WTC11 (cell line): ENCODE data around the gene TMEM200C. TPM values are rescaled to one million over a fixed set of nuclear protein-coding genes. Genes with fewer than 3 reads are reported as not detected.

Source experiments
- ATAC-seq: fragments of 200-7000 bp; cut with Tn5 transposase; 2 replicates; pipeline ENCODE4 v1.10.0; 2021; ENCODE audit warnings: mild to moderate bottlenecking, moderate library complexity
- CTCF ChIA-PET: fragments of 300-600 bp; sonication (Branson Sonifier 250); formaldehyde crosslinking; loops from one replicate; lab custom pipeline; 2021; ENCODE audit warnings: antibody characterized with exemption; lab: Charles Lee
- POLR2A ChIA-PET: fragments of 350-600 bp; sonication (Branson Sonifier 250); formaldehyde crosslinking; loops from one replicate; lab custom pipeline; 2021; ENCODE audit warnings: antibody characterized with exemption; lab: Charles Lee
- DNase-seq: peaks from one replicate; pipeline ENCODE4 v3.0.0; 2021; ENCODE audit warnings: low spot score
- H3K27ac Mint-ChIP-seq: 2 replicates; pipeline ENCODE4 v1.8.0; 2021; ENCODE audit warnings: mixed read lengths
- H3K27me3 Mint-ChIP-seq: 2 replicates; pipeline ENCODE4 v1.8.0; 2021; ENCODE audit warnings: low read depth, mild to moderate bottlenecking, moderate library complexity, mixed read lengths
- H3K36me3 Mint-ChIP-seq: 2 replicates; pipeline ENCODE4 v1.8.0; 2021; ENCODE audit warnings: mixed read lengths
- H3K4me1 Mint-ChIP-seq: 2 replicates; pipeline ENCODE4 v1.8.0; 2022; ENCODE audit warnings: mixed read lengths
- H3K4me3 Mint-ChIP-seq: 2 replicates; pipeline ENCODE4 v1.8.0; 2021; ENCODE audit warnings: mild to moderate bottlenecking, moderate library complexity, mixed read lengths
- H3K9me3 Mint-ChIP-seq: 2 replicates; pipeline ENCODE4 v1.8.0; 2021; ENCODE audit warnings: mixed read lengths
- ATF1 ChIP-seq: sonication (generic); formaldehyde crosslinking; IDR thresholded peaks from 2 replicates; pipeline ENCODE4 v1.8.1; 2023; ENCODE audit warnings: mild to moderate bottlenecking, moderate library complexity, missing genetic modification reagents
- ATF2 ChIP-seq: sonication (generic); formaldehyde crosslinking; IDR thresholded peaks from 2 replicates; pipeline ENCODE4 v1.8.1; 2022; ENCODE audit warnings: low read depth, missing genetic modification reagents, borderline replicate concordance
- ATF3 ChIP-seq: sonication (generic); formaldehyde crosslinking; conservative IDR thresholded peaks from 2 replicates; pipeline ENCODE4 v1.8.1; 2022; ENCODE audit warnings: mild to moderate bottlenecking, missing genetic modification reagents
- CREM ChIP-seq: sonication (generic); formaldehyde crosslinking; IDR thresholded peaks from 2 replicates; pipeline ENCODE4 v1.8.1; 2022; ENCODE audit warnings: mild to moderate bottlenecking, missing genetic modification reagents, moderate library complexity
- FOXJ3 ChIP-seq: sonication (generic); formaldehyde crosslinking; IDR thresholded peaks from 2 replicates; pipeline ENCODE4 v1.9.0; 2021; ENCODE audit warnings: missing genetic modification reagents, mild to moderate bottlenecking, borderline replicate concordance
- FOXP1 ChIP-seq: sonication (generic); formaldehyde crosslinking; IDR thresholded peaks from 2 replicates; pipeline ENCODE4 v1.8.0; 2022; ENCODE audit warnings: missing genetic modification reagents, mild to moderate bottlenecking, moderate library complexity, borderline replicate concordance
- FOXP4 ChIP-seq: sonication (generic); formaldehyde crosslinking; IDR thresholded peaks from 2 replicates; pipeline ENCODE4 v1.8.0; 2022; ENCODE audit warnings: mild to moderate bottlenecking, missing genetic modification reagents
- GABPB1 ChIP-seq: sonication (generic); formaldehyde crosslinking; IDR thresholded peaks from 2 replicates; pipeline ENCODE4 v1.8.1; 2023; ENCODE audit warnings: mild to moderate bottlenecking, missing genetic modification reagents
- HMGA2 ChIP-seq: fragments of 250-450 bp; sonication (Bioruptor Pico); IDR thresholded peaks from 2 replicates; pipeline ENCODE4 v1.4.0; 2021; ENCODE audit warnings: mild to moderate bottlenecking, moderate library complexity
- IRF2 ChIP-seq: sonication (generic); formaldehyde crosslinking; IDR thresholded peaks from 2 replicates; pipeline ENCODE4 v1.8.0; 2022; ENCODE audit warnings: low read depth, missing genetic modification reagents, borderline replicate concordance
- JAZF1 ChIP-seq: fragments of 250-450 bp; sonication (Bioruptor Pico); IDR thresholded peaks from 2 replicates; pipeline ENCODE4 v1.9.0; 2021; ENCODE audit warnings: moderate library complexity, mild to moderate bottlenecking, inconsistent platforms
- JUN ChIP-seq: sonication (generic); formaldehyde crosslinking; IDR thresholded peaks from 2 replicates; pipeline ENCODE4 v1.8.0; 2023; ENCODE audit warnings: mild to moderate bottlenecking, missing genetic modification reagents
- MXD4 ChIP-seq: fragments of 250-450 bp; sonication (Bioruptor Pico); IDR thresholded peaks from 2 replicates; pipeline ENCODE4 v1.8.0; 2021; ENCODE audit warnings: mild to moderate bottlenecking, moderate library complexity, borderline replicate concordance
- NFYB ChIP-seq: sonication (generic); formaldehyde crosslinking; conservative IDR thresholded peaks from 2 replicates; pipeline ENCODE4 v1.8.0; 2022; ENCODE audit warnings: low read depth, missing genetic modification reagents
- NR1H2 ChIP-seq: sonication (generic); formaldehyde crosslinking; IDR thresholded peaks from 2 replicates; pipeline ENCODE4 v1.9.0; 2021; ENCODE audit warnings: mild to moderate bottlenecking, moderate library complexity, missing genetic modification reagents
- NR2C2 ChIP-seq: sonication (generic); formaldehyde crosslinking; IDR thresholded peaks from 2 replicates; pipeline ENCODE4 v1.8.0; 2022; ENCODE audit warnings: mild to moderate bottlenecking, missing genetic modification reagents
- PRRX2 ChIP-seq: fragments of 250-450 bp; sonication (Bioruptor Pico); IDR thresholded peaks from 2 replicates; pipeline ENCODE4 v1.8.0; 2021; ENCODE audit warnings: mild to moderate bottlenecking
- SMAD4 ChIP-seq: sonication (generic); formaldehyde crosslinking; IDR thresholded peaks from 2 replicates; pipeline ENCODE4 v1.8.0; 2022; ENCODE audit warnings: mild to moderate bottlenecking, missing genetic modification reagents
- SP1 ChIP-seq: sonication (generic); formaldehyde crosslinking; conservative IDR thresholded peaks from 2 replicates; pipeline ENCODE4 v1.8.1; 2022; ENCODE audit warnings: missing genetic modification reagents
- TCF7 ChIP-seq: sonication (generic); formaldehyde crosslinking; IDR thresholded peaks from 2 replicates; pipeline ENCODE4 v1.8.0; 2022; ENCODE audit warnings: mild to moderate bottlenecking, low read depth, missing genetic modification reagents, moderate library complexity
- TEAD4 ChIP-seq: sonication (generic); formaldehyde crosslinking; IDR thresholded peaks from 2 replicates; pipeline ENCODE4 v1.8.0; 2022; ENCODE audit warnings: mild to moderate bottlenecking, missing genetic modification reagents
- ZBTB43 ChIP-seq: sonication (generic); formaldehyde crosslinking; IDR thresholded peaks from 2 replicates; pipeline ENCODE4 v1.8.1; 2023; ENCODE audit warnings: mild to moderate bottlenecking, missing genetic modification reagents
- ZMAT4 ChIP-seq: fragments of 250-450 bp; sonication (Bioruptor Pico); IDR thresholded peaks from 2 replicates; pipeline ENCODE4 v1.9.0; 2021; ENCODE audit warnings: mild to moderate bottlenecking
- ZNF219 ChIP-seq: sonication (generic); formaldehyde crosslinking; IDR thresholded peaks from 2 replicates; pipeline ENCODE4 v1.8.0; 2023; ENCODE audit warnings: missing genetic modification reagents, mild to moderate bottlenecking, borderline replicate concordance
- ZNF232 ChIP-seq: sonication (generic); formaldehyde crosslinking; IDR thresholded peaks from 2 replicates; pipeline ENCODE4 v1.8.0; 2022; ENCODE audit warnings: mild to moderate bottlenecking, missing genetic modification reagents
- ZNF317 ChIP-seq: sonication (generic); formaldehyde crosslinking; IDR thresholded peaks from 2 replicates; pipeline ENCODE4 v1.8.1; 2023; ENCODE audit warnings: low read depth, mild to moderate bottlenecking, moderate library complexity, missing genetic modification reagents, borderline replicate concordance
- ZNF512 ChIP-seq: sonication (generic); formaldehyde crosslinking; IDR thresholded peaks from 2 replicates; pipeline ENCODE4 v1.8.1; 2022; ENCODE audit warnings: missing genetic modification reagents, borderline replicate concordance
- total RNA-seq: library from RNA; stranded (reverse); gene quantifications from 3 replicates; pipeline ENCODE4 v1.2.3, GENCODE V29; 2021

Gene TMEM200C
- total RNA-seq, 1 experiment from 2014 or later: 6.1 TPM

GRCh38 chr18:5840025-5840424, 55.3 kb downstream of the TMEM200C start:
- POLR2A ChIA-PET: no interaction called here
- DNase-seq (no peak), ATAC-seq (no peak)
- CTCF ChIA-PET: no interaction called here
- TF ChIP-seq NFYB (CRISPR knock-in tag) (no peak), MXD4 (CRISPR knock-in tag) (no peak), HMGA2 (CRISPR knock-in tag) (no peak), NR2C2 (CRISPR knock-in tag) (no peak), SP1 (CRISPR knock-in tag) (no peak), IRF2 (CRISPR knock-in tag) (no peak), FOXJ3 (CRISPR knock-in tag) (no peak), TCF7 (no peak), ATF3 (CRISPR knock-in tag) (no peak)
- Mint-ChIP-seq H3K36me3 (no peaks in the 10 kb centered on the region), H3K27ac (no peak overlapping the region), H3K27me3 (no peaks in the 10 kb centered on the region; the same call in 1 of the 2 replicates), H3K4me3 (no peak overlapping the region), H3K9me3 (peaks cover 2% of the 10 kb centered on the region; the same call in 1 of the 2 replicates), H3K4me1 (no peaks in the 10 kb centered on the region)

GRCh38 chr18:5839102-5839501, 56.2 kb downstream of the TMEM200C start:
- Mint-ChIP-seq H3K27me3 (no peaks in the 10 kb centered on the region), H3K36me3 (no peaks in the 10 kb centered on the region), H3K4me1 (no peaks in the 10 kb centered on the region), H3K9me3 (no peaks in the 10 kb centered on the region), H3K27ac (no peak overlapping the region), H3K4me3 (no peak overlapping the region)
- CTCF ChIA-PET: no interaction called here
- TF ChIP-seq JAZF1 (CRISPR knock-in tag): no peak
- TF ChIP-seq ZBTB43: no peak
- no peak for TF ChIP-seq ZNF512 (CRISPR knock-in tag)
- no peak for TF ChIP-seq FOXP1 (CRISPR knock-in tag)
- TF ChIP-seq FOXP4 (CRISPR knock-in tag): no peak
- no peak for TF ChIP-seq ATF1 (CRISPR knock-in tag)
- TF ChIP-seq SMAD4: no peak
- TF ChIP-seq ATF2: no peak
- no peak for TF ChIP-seq GABPB1 (CRISPR knock-in tag)
- TF ChIP-seq ZNF219 (CRISPR knock-in tag): no peak
- no peak for TF ChIP-seq JUN (CRISPR knock-in tag)
- TF ChIP-seq ZNF317 (CRISPR knock-in tag): no peak
- no peak for TF ChIP-seq ZNF232 (CRISPR knock-in tag)
- TF ChIP-seq TEAD4 (CRISPR knock-in tag): no peak
- no peak for TF ChIP-seq HMGA2 (CRISPR knock-in tag)
- TF ChIP-seq CREM: no peak
- no peak for TF ChIP-seq ZMAT4 (CRISPR knock-in tag)
- no peak for TF ChIP-seq PRRX2 (CRISPR knock-in tag)
- no peak for TF ChIP-seq NR1H2 (CRISPR knock-in tag)
- ATAC-seq: no peak
- POLR2A ChIA-PET: no interaction called here
- no peak for DNase-seq
